HG03439 (cell line): ENCODE measurements around the gene TBX1.

ENCODE experiments used
- ATAC-seq: cut with Tn5 transposase; IDR thresholded peaks from one replicate; pipeline ENCODE4 v1.9.1; 2021; ENCODE audit warnings: mild to moderate bottlenecking, moderate library complexity; ENCODE audit not compliant: unreplicated experiment

TBX1 gene

GRCh38 chr22:19797086-19798002 is 36.8 kb downstream of the TBX1 start:
- ATAC-seq, result no peak

- ATAC-seq, result no peak
These were observed 37.6 kb downstream of the TBX1 start for GRCh38 chr22:19798003-19798665.

- ATAC-seq, result no peak
These were observed 38.3 kb downstream of the TBX1 start for GRCh38 chr22:19798891-19799293.

GRCh38 chr22:19799322-19800190 is 39.0 kb downstream of the TBX1 start:
- no peak for ATAC-seq

GRCh38 chr22:19800306-19800705 is 39.7 kb downstream of the TBX1 start:
- no peak for ATAC-seq

GRCh38 chr22:19800761-19801244 is 40.2 kb downstream of the TBX1 start:
- ATAC-seq, result no peak

- no peak for ATAC-seq
These were observed 40.9 kb downstream of the TBX1 start for GRCh38 chr22:19801340-19802000.

- ATAC-seq, result no peak
These were observed 41.7 kb downstream of the TBX1 start for GRCh38 chr22:19802001-19802893.

- ATAC-seq, result no peak
These were observed 42.5 kb downstream of the TBX1 start for GRCh38 chr22:19802894-19803735.

GRCh38 chr22:19803736-19804267 is 43.2 kb downstream of the TBX1 start:
- no peak for ATAC-seq

GRCh38 chr22:19805821-19806212 is 45.2 kb downstream of the TBX1 start:
- no peak for ATAC-seq

- no peak for ATAC-seq
These were observed 45.9 kb downstream of the TBX1 start for GRCh38 chr22:19806213-19807160.

GRCh38 chr22:19807161-19807913 is 46.8 kb downstream of the TBX1 start:
- ATAC-seq, result no peak

GRCh38 chr22:19807914-19808872 is 47.6 kb downstream of the TBX1 start:
- no peak for ATAC-seq

GRCh38 chr22:19808873-19809478 is 48.4 kb downstream of the TBX1 start:
- ATAC-seq, result no peak
